ENCODE data around the gene IFI27. TPM values are rescaled to one million over a fixed set of nuclear protein-coding genes. Genes with fewer than 3 reads are reported as not detected.

The IFI27 gene
- total and polyA plus RNA-seq, 2 of the 8 experiments (the other 6 are each of a cell fraction or from before 2014, with no cell fraction given): 0.76 to 2.2 TPM

DNA sequence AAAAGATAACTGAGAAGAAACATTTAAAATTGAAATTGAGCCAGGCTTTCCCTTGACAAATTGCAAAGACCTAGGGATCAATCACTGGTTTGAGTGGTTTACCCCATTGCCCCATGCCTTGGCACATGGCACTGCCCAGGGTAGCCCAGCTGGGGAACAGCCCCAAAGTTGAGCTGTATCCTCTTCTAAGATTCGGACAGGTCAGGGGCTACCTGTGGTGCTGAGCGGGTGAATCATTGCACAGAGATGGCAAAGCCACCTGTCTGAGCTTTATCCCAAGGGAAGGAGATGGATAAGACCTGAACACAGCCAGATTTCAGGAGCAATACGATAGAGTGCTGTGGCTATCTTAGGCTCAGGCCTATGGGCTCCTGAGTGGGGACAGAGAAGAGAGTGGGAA is 11.9 kb downstream of the IFI27 start:
- Histone ChIP-seq H2BK15ac (ENCODE audit: low read length) (no peak overlapping the region), H3K36me3 (ENCODE audit: control insufficient read depth in 2 of 4, insufficient read depth in 4 of 4, low read length in 3 of 4) (no peaks in the 10 kb centered on the region), H3K79me2 (ENCODE audit: control insufficient read depth in 1 of 2, insufficient read depth in 2 of 2, low read length in 2 of 2) (no peaks in the 10 kb centered on the region), H2BK120ac (replicated peaks; ENCODE audit: low read depth, low read length) (no peak overlapping the region), H3K23ac (ENCODE audit: insufficient read length) (no peak overlapping the region), H3K9me3 (ENCODE audit: insufficient read depth in 2 of 2, low read depth in 1 of 2, low read length in 1 of 2) (peaks cover 2 to 7% of the 10 kb centered on the region in 2 experiments; a peak in 1 of 4 replicates), H2AK5ac (ENCODE audit: low read depth, low read length) (no peak overlapping the region), H2AFZ (ENCODE audit: low read length) (no peak overlapping the region), H3K18ac (ENCODE audit: extremely low read depth, low read length) (no peak overlapping the region), H4K91ac (replicated peaks; ENCODE audit: insufficient read length, low read length) (no peak overlapping the region), H4K8ac (ENCODE audit: extremely low read depth, insufficient read depth, low read length) (no peak overlapping the region), H3K79me1 (ENCODE audit: low read depth, low read length) (no peaks in the 10 kb centered on the region), H3K27me3 (replicated peaks in 1 of 4; ENCODE audit: control insufficient read depth in 3 of 4, extremely low read depth in 1 of 4, insufficient read depth in 3 of 4, low read length in 3 of 4) (peaks cover 0 to 2% (median 0%) of the 10 kb centered on the region in 4 experiments; a peak in 2 of 7 replicates), H3K27ac (ENCODE audit: low read depth, low read length) (no peak overlapping the region), H3K23me2 (ENCODE audit: low read depth, low read length) (no peaks in the 10 kb centered on the region), H3K4ac (replicated peaks; ENCODE audit: insufficient read length, low read depth, low read length) (no peak overlapping the region), H3K4me3 (ENCODE audit: extremely low read depth in 1 of 4, insufficient read depth in 2 of 4, low read depth in 3 of 4, low read length in 4 of 4) (no peak overlapping the region), H4K5ac (ENCODE audit: insufficient read length, low read depth, low read length) (no peak overlapping the region), H2BK20ac (ENCODE audit: low read length) (no peak overlapping the region), H2BK12ac (ENCODE audit: low read depth, low read length) (no peak overlapping the region), H3K4me2 (ENCODE audit: insufficient read depth in 1 of 2, low read depth in 2 of 2, low read length in 2 of 2) (no peak overlapping the region), H2BK5ac (ENCODE audit: low read depth, low read length) (no peak overlapping the region), H3K4me1 (replicated peaks in 1 of 4; ENCODE audit: control insufficient read depth in 3 of 4, insufficient read depth in 4 of 4, low read length in 3 of 4) (no peaks in the 10 kb centered on the region), H3K9ac (replicated peaks in 1 of 4; ENCODE audit: extremely low read depth in 1 of 4, low read depth in 3 of 4, low read length in 3 of 4) (no peak overlapping the region), H3K14ac (ENCODE audit: insufficient read length) (no peak overlapping the region), H3K56ac (replicated peaks; ENCODE audit: insufficient read length, low read depth, low read length) (no peak overlapping the region), H4K20me1 (replicated peaks in 1 of 2; ENCODE audit: control insufficient read depth in 1 of 2, insufficient read depth in 2 of 2, low read length in 2 of 2) (no peaks in the 10 kb centered on the region)
- no peak for FAIRE-seq
- 68% methylated on average over 3 of the region's 3 CpGs; no CpG with 5 or more reads in 1 of the 2 experiments for WGBS, 2 experiments (ENCODE audit: extremely low coverage in 1 of 2, insufficient coverage in 1 of 2, insufficient read length in 1 of 2, insufficient replicate concordance in 2 of 2, low coverage in 1 of 2, low lambda C conversion rate in 2 of 2, missing lambda C conversion rate in 1 of 2)
- CTCF ChIA-PET (ENCODE audit: partially characterized antibody): interaction anchor here (1.5 to 1.7 kb wide), 2 partner anchors 14 to 94 kb away, joined by 3 to 6 read pairs; no protein-coding TSS in a partner anchor
- POLR2A ChIA-PET (ENCODE audit: partially characterized antibody): no interaction called here
- no peak for DNase-seq (ENCODE audit: low read depth in 1 of 2, low spot score in 2 of 2)
- TF ChIP-seq MAX (IDR thresholded peaks at IDR 0.05): no peak
- TF ChIP-seq SIN3A (conservative IDR thresholded peaks at IDR 0.05 in 1 of 2, IDR thresholded peaks at IDR 0.05 in 1 of 2; ENCODE audit: low read depth in 1 of 2, low read length in 2 of 2): no peak
- TF ChIP-seq CBX5 (IDR thresholded peaks at IDR 0.05; ENCODE audit: low read depth, low read length): no peak
- TF ChIP-seq HDAC6 (IDR thresholded peaks at IDR 0.05; ENCODE audit: low read depth, low read length): no peak
- TF ChIP-seq RAD21 (IDR thresholded peaks at IDR 0.05 in 1 of 2, conservative IDR thresholded peaks at IDR 0.05 in 1 of 2; ENCODE audit: low read depth in 2 of 2, low read length in 2 of 2): no peak
- no peak for TF ChIP-seq SP2 (IDR thresholded peaks at IDR 0.05; ENCODE audit: low read length)
